ENCODE data around the gene PYROXD2. TPM values are rescaled to one million over a fixed set of nuclear protein-coding genes. Genes with fewer than 3 reads are reported as not detected.
"Not testable (repeated sequence)": the region's sequence is repeated elsewhere in the genome, so short reads cannot be mapped to it uniquely, and the experiment has no call there.

The PYROXD2 gene
- total and polyA plus RNA-seq, 9 donors: 4.6 to 14.1 (median 10.0) TPM

DNA sequence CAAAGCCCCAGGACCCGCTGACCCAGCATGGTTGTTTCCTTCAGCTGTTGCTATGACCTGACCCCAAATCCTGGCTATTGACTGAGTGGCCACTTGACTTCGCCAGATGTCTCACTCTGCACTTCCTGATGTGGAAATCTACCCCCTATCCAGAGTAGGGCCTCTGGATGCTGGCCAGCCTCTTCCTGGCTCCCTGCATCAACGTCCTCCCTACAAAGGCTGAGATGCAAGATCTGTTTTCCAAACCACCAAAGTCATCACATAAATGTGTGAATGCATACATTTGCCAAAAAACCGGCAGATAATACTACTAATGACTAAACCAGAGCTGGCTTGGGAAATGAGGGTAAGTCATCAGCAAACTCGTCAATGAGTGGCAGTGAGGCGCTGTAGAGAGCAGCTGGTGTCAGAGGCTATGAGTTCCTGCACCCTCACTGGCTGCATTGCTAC, 70.4 kb downstream of the PYROXD2 start:
- Histone ChIP-seq H3K9me3 (no peaks in the 10 kb centered on the region), H3K4me1 (ENCODE audit: insufficient read depth) (peaks cover 4% of the 10 kb centered on the region), H3K36me3 (no peaks in the 10 kb centered on the region), H3K27ac (no peak overlapping the region), H3K27me3 (no peaks in the 10 kb centered on the region), H3K4me3 (no peak overlapping the region)
- DNase-seq: peak; percentile 27 to 71 (median 41)
- TF ChIP-seq, protein P1, sequence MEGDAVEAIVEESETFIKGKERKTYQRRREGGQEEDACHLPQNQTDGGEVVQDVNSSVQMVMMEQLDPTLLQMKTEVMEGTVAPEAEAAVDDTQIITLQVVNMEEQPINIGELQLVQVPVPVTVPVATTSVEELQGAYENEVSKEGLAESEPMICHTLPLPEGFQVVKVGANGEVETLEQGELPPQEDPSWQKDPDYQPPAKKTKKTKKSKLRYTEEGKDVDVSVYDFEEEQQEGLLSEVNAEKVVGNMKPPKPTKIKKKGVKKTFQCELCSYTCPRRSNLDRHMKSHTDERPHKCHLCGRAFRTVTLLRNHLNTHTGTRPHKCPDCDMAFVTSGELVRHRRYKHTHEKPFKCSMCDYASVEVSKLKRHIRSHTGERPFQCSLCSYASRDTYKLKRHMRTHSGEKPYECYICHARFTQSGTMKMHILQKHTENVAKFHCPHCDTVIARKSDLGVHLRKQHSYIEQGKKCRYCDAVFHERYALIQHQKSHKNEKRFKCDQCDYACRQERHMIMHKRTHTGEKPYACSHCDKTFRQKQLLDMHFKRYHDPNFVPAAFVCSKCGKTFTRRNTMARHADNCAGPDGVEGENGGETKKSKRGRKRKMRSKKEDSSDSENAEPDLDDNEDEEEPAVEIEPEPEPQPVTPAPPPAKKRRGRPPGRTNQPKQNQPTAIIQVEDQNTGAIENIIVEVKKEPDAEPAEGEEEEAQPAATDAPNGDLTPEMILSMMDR (IDR thresholded peaks at IDR 0.05): no peak
- TF ChIP-seq POLR2A (IDR thresholded peaks at IDR 0.05) (no peak), EP300 (IDR thresholded peaks at IDR 0.05) (no peak)
- 10 to 18% (median 14%) methylated on average over 6 of the region's 6 CpGs for WGBS, 3 donors
- intact Hi-C loops (cut with DNase I): no loop called here

DNA sequence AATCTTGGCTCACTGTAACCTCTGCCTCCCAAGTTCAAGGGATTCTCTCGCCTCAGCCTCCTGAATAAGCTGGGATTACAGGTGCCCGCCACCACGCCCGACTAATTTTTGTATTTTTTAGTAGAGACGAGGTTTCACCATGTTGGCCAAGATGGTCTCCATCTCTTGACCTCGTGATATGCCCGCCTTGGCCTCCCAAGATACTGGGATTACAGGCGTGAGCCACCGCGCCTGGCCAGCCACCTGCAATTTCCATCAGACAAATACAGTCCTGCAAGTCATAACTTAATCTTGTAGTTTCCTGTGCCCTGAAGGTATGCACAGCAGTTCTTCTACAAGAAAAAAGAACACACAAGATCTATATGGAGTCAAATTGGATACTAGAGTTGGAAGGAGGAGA, 73.3 kb downstream of the PYROXD2 start:
- H3K4me3 ChIP-seq; H3K27ac ChIP-seq; DNase-seq; H3K27me3 ChIP-seq; H3K36me3 ChIP-seq; H3K4me1 ChIP-seq (ENCODE audit: insufficient read depth); H3K9me3 ChIP-seq; intact Hi-C loops (cut with DNase I): not testable (repeated sequence)
- WGBS, 3 donors: 92 to 98% (median 94%) methylated on average over 10 of the region's 10 CpGs

DNA sequence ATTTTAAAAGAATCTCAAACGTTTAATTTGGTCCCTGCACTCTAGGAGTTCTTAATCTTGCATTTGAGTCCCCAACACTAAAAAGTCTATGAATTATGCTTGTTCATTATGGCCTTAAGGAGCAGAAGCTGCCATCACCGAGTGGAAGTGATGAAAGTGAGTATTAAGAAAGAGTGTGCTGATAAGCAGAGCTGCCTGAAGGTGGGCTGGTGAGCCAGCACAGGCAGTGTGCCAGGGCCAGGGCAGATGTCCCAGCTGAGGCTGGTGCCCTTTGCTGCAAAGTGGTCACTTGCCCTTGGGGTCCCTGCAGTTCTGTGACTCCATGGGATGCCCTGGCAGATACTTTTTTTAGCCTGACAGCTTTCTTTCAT, 74.1 kb downstream of the PYROXD2 start:
- no peak for DNase-seq
- Histone ChIP-seq H3K4me3 (no peak overlapping the region), H3K36me3 (no peaks in the 10 kb centered on the region), H3K27ac (no peak overlapping the region), H3K27me3 (no peaks in the 10 kb centered on the region), H3K9me3 (no peaks in the 10 kb centered on the region), H3K4me1 (ENCODE audit: insufficient read depth) (no peaks in the 10 kb centered on the region)
- WGBS, 3 donors: 6 to 10% (median 10%) methylated on average over 2 of the region's 2 CpGs
- intact Hi-C loops (cut with DNase I): no loop called here
- no peak for TF ChIP-seq EP300 (IDR thresholded peaks at IDR 0.05)
- no peak for TF ChIP-seq POLR2A (IDR thresholded peaks at IDR 0.05)
- TF ChIP-seq, protein P1 (IDR thresholded peaks at IDR 0.05): no peak

DNA sequence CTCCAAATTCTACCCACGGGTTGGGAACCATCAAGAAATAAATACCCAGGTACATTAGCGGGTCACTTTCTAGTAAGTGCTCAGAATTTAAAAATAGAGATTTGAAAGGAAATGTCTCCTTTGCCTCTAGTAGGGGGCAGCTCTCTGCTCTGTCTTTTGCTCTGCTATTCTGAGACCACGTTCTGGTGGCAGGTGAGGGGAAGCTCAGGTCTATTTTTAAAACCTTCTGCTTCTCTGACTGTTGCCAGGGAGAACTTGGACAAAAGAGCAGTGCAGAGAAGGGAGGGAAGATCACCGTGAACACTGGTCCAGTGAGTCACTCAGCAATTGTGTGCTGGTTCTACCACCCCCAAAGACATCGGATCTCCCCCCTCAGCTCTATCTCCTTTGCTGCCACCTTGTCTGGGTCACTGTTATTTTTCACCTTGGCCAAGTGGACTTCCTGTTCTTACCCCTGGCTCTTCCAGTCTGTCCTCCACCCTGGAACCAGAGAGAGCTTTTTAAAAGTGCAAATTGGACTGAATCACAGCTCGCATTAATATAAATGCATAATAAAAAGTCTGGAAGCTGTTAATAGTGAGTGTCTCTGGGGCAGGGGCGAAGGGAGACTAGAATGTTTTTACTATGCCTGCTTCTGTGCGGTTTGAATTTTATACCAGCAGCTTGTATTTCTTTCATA, 74.6 kb downstream of the PYROXD2 start:
- no peaks in the 10 kb centered on the region for H3K36me3 ChIP-seq
- no peak for TF ChIP-seq EP300 (IDR thresholded peaks at IDR 0.05)
- TF ChIP-seq POLR2A (IDR thresholded peaks at IDR 0.05): no peak
- TF ChIP-seq, protein P1 (IDR thresholded peaks at IDR 0.05): no peak
- no peak for DNase-seq
- H3K4me1 ChIP-seq (ENCODE audit: insufficient read depth): no peaks in the 10 kb centered on the region
- intact Hi-C loops (cut with DNase I): no loop called here
- H3K27ac ChIP-seq: no peak overlapping the region
- no peaks in the 10 kb centered on the region for H3K27me3 ChIP-seq
- no peak overlapping the region for H3K4me3 ChIP-seq
- H3K9me3 ChIP-seq: no peaks in the 10 kb centered on the region
- WGBS, 3 donors: 41 to 51% (median 47%) methylated on average over 8 of the region's 8 CpGs

DNA sequence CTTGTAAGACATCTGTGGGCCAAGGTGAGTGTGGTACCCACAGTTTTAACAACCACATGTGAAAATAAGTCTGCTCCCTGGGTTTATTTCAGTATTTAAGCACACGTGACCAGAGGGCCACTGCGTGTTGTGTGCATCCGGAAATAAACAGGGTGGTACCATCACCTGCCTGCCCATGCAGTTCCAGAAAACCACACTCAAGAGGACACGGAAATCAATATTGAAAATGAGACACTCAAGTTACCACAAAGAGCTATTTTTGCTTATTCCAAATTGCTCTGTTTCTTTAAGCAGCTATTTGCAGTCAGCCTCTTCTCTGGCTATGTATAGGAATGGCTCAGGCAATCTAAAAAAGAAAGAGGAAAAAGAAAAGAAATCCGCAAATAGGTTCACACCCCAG, 75.2 kb downstream of the PYROXD2 start:
- no peak overlapping the region for H3K27ac ChIP-seq
- H3K4me1 ChIP-seq (ENCODE audit: insufficient read depth): no peaks in the 10 kb centered on the region
- no peak overlapping the region for H3K4me3 ChIP-seq
- TF ChIP-seq EP300 (IDR thresholded peaks at IDR 0.05) (no peak), POLR2A (IDR thresholded peaks at IDR 0.05) (no peak)
- TF ChIP-seq, protein P1 (IDR thresholded peaks at IDR 0.05): no peak
- intact Hi-C loops (cut with DNase I): no loop called here
- H3K36me3 ChIP-seq: no peaks in the 10 kb centered on the region
- no peaks in the 10 kb centered on the region for H3K27me3 ChIP-seq
- no peaks in the 10 kb centered on the region for H3K9me3 ChIP-seq
- no peak for DNase-seq
- WGBS, 3 donors: 85 to 88% (median 85%) methylated on average over 5 of the region's 5 CpGs
